Astrocyte (in vitro differentiated cells and primary cell): Measurements from ENCODE around the gene CDH20. TPM values are rescaled to one million over a fixed set of nuclear protein-coding genes. Genes with fewer than 3 reads are reported as not detected.

Experiments
- DNase-seq: peaks from one replicate; pipeline ENCODE4 v3.0.0-alpha.2; 2010; ENCODE audit warnings: low read depth
- FAIRE-seq: peaks from 2 replicates; lab custom pipeline; 2011; peaks lifted over from hg19 to GRCh38; lab: Jason Lieb, UNC
- H2AFZ ChIP-seq: 2 replicates; pipeline ENCODE4 v1.6.0; 2012; ENCODE audit warnings: low read depth, low read length, inconsistent platforms
- H3K27ac ChIP-seq: 2 replicates; pipeline ENCODE4 v1.5.1; 2011; ENCODE audit warnings: low read depth, low read length, inconsistent platforms
- H3K27me3 ChIP-seq: 2 replicates; pipeline ENCODE4 v1.6.0; 2011; ENCODE audit warnings: low read length, inconsistent platforms; ENCODE audit not compliant: insufficient read depth
- H3K36me3 ChIP-seq: 2 replicates; pipeline ENCODE4 v1.5.1; 2011; ENCODE audit warnings: low read length, inconsistent platforms; ENCODE audit not compliant: insufficient read depth
- H3K4me1 ChIP-seq: 2 replicates; pipeline ENCODE4 v1.5.1; 2011; ENCODE audit warnings: low read length, inconsistent platforms; ENCODE audit not compliant: insufficient read depth
- H3K4me2 ChIP-seq: 2 replicates; pipeline ENCODE4 v1.6.0; 2012; ENCODE audit warnings: low read length, inconsistent platforms
- H3K4me3 ChIP-seq: 2 replicates; pipeline ENCODE4 v1.5.1; 2011; ENCODE audit warnings: low read depth, mild to moderate bottlenecking, low read length, inconsistent platforms; ENCODE audit not compliant: insufficient read depth
- H3K79me2 ChIP-seq: 2 replicates; pipeline ENCODE4 v1.6.0; 2012; ENCODE audit warnings: mild to moderate bottlenecking, low read length, inconsistent platforms; ENCODE audit not compliant: insufficient read depth
- H3K9ac ChIP-seq: 2 replicates; pipeline ENCODE4 v1.6.0; 2012; ENCODE audit warnings: mild to moderate bottlenecking, low read length, inconsistent platforms
- H3K9me3 ChIP-seq: 2 replicates; pipeline ENCODE4 v1.5.1; 2012; ENCODE audit warnings: low read depth, mild to moderate bottlenecking, low read length, inconsistent platforms; ENCODE audit not compliant: insufficient read depth
- H4K20me1 ChIP-seq: 2 replicates; pipeline ENCODE4 v1.6.0; 2012; ENCODE audit warnings: low read length, inconsistent platforms; ENCODE audit not compliant: insufficient read depth
- H3K27ac Mint-ChIP-seq: one replicate; pipeline ENCODE4 v1.8.0; 2021; ENCODE audit warnings: mild to moderate bottlenecking, mixed read lengths; ENCODE audit not compliant: unreplicated experiment
- H3K27me3 Mint-ChIP-seq: one replicate; pipeline ENCODE4 v1.8.0; 2021; ENCODE audit warnings: low read depth, mixed read lengths; ENCODE audit not compliant: unreplicated experiment
- H3K36me3 Mint-ChIP-seq: one replicate; pipeline ENCODE4 v1.8.0; 2021; ENCODE audit warnings: low read depth, mixed read lengths; ENCODE audit not compliant: unreplicated experiment
- H3K4me1 Mint-ChIP-seq: one replicate; pipeline ENCODE4 v1.8.0; 2021; ENCODE audit warnings: low read depth, mixed read lengths; ENCODE audit not compliant: unreplicated experiment
- H3K4me3 Mint-ChIP-seq: one replicate; pipeline ENCODE4 v1.8.0; 2021; ENCODE audit warnings: mild to moderate bottlenecking, moderate library complexity, mixed read lengths; ENCODE audit not compliant: unreplicated experiment
- H3K9me3 Mint-ChIP-seq: one replicate; pipeline ENCODE4 v1.8.0; 2021; ENCODE audit warnings: mild to moderate bottlenecking, mixed read lengths; ENCODE audit not compliant: unreplicated experiment
- CTCF ChIP-seq: IDR thresholded peaks from 2 replicates; pipeline ENCODE4 v1.5.1; 2011; ENCODE audit warnings: low read depth, mild to moderate bottlenecking, inconsistent platforms, low read length, moderate library complexity; ENCODE audit not compliant: insufficient read depth
- EZH2 ChIP-seq: IDR thresholded peaks from 2 replicates; pipeline ENCODE4 v1.6.1; 2012; ENCODE audit warnings: mild to moderate bottlenecking, low read length, inconsistent platforms; ENCODE audit not compliant: insufficient read depth
- total RNA-seq: library from RNA; stranded (reverse); gene quantifications from 2 replicates; pipeline ENCODE4 v1.2.1, GENCODE V29; 2021

Gene CDH20
- total RNA-seq, 1 donor from 2014 or later, result not detected

- Histone ChIP-seq H3K27me3 (no peaks in the 10 kb centered on the region), H3K4me1 (peaks cover 2% of the 10 kb centered on the region), H3K27ac (no peak overlapping the region), H3K4me2 (peak overlapping the region; percentile 45), H3K4me3 (no peak overlapping the region), H3K9ac (no peak overlapping the region), H3K79me2 (no peaks in the 10 kb centered on the region), H4K20me1 (no peaks in the 10 kb centered on the region), H2AFZ (peak overlapping the region; percentile 50), H3K9me3 (no peaks in the 10 kb centered on the region), H3K36me3 (no peaks in the 10 kb centered on the region)
- Mint-ChIP-seq H3K36me3 (no peaks in the 10 kb centered on the region), H3K4me1 (peaks cover 6% of the 10 kb centered on the region), H3K4me3 (no peak overlapping the region), H3K27ac (no peak overlapping the region), H3K9me3 (peaks cover 2% of the 10 kb centered on the region), H3K27me3 (peaks cover 3% of the 10 kb centered on the region)
- no peak for TF ChIP-seq EZH2
- DNase-seq (no peak), FAIRE-seq (no peak)
Measured at GRCh38 chr18:61531182-61531581, 198.0 kb downstream of the CDH20 start.

- FAIRE-seq, result no peak
- Mint-ChIP-seq H3K4me1 (peaks cover 6% of the 10 kb centered on the region), H3K27ac (no peak overlapping the region), H3K36me3 (no peaks in the 10 kb centered on the region), H3K4me3 (no peak overlapping the region), H3K27me3 (peaks cover 3% of the 10 kb centered on the region), H3K9me3 (peaks cover 2% of the 10 kb centered on the region)
- H3K4me1 ChIP-seq, result peaks cover 2% of the 10 kb centered on the region
- no peaks in the 10 kb centered on the region for H3K9me3 ChIP-seq
- H3K4me3 ChIP-seq, result no peak overlapping the region
- no peak overlapping the region for H2AFZ ChIP-seq
- no peaks in the 10 kb centered on the region for H3K79me2 ChIP-seq
- no peaks in the 10 kb centered on the region for H3K27me3 ChIP-seq
- H3K27ac ChIP-seq, result no peak overlapping the region
- DNase-seq, result no peak
- TF ChIP-seq CTCF, result no peak
- TF ChIP-seq EZH2, result no peak
- H3K9ac ChIP-seq, result no peak overlapping the region
- no peaks in the 10 kb centered on the region for H3K36me3 ChIP-seq
- no peak overlapping the region for H3K4me2 ChIP-seq
- H4K20me1 ChIP-seq, result no peaks in the 10 kb centered on the region
Measured at GRCh38 chr18:61531891-61532290, 198.7 kb downstream of the CDH20 start.

GRCh38 chr18:61535401-61535800, 202.2 kb downstream of the CDH20 start:
- no peaks in the 10 kb centered on the region for H3K27me3 ChIP-seq
- H3K27me3 Mint-ChIP-seq, result peaks cover 3% of the 10 kb centered on the region

More at GRCh38 chr18:61535401-61535800, 202.2 kb downstream of the CDH20 start:
- H3K4me2 ChIP-seq, result no peak overlapping the region
- H3K27ac ChIP-seq, result no peak overlapping the region
- Mint-ChIP-seq H3K9me3 (peaks cover 2% of the 10 kb centered on the region), H3K36me3 (no peaks in the 10 kb centered on the region), H3K27ac (no peak overlapping the region), H3K4me3 (no peak overlapping the region), H3K4me1 (no peaks in the 10 kb centered on the region)
- no peaks in the 10 kb centered on the region for H3K9me3 ChIP-seq
- H3K79me2 ChIP-seq, result no peaks in the 10 kb centered on the region
- H3K4me3 ChIP-seq, result no peak overlapping the region
- no peaks in the 10 kb centered on the region for H3K36me3 ChIP-seq
- H3K9ac ChIP-seq, result no peak overlapping the region
- no peaks in the 10 kb centered on the region for H4K20me1 ChIP-seq
- TF ChIP-seq EZH2, result no peak
- no peak for TF ChIP-seq CTCF
- FAIRE-seq (no peak), DNase-seq (no peak)
- H3K4me1 ChIP-seq, result no peaks in the 10 kb centered on the region
- no peak overlapping the region for H2AFZ ChIP-seq
